Vagina (tissue), 2 donors: ENCODE results near the gene SORCS2.

Experiments
- POLR2AphosphoS5 ChIP-seq, 2 donors: sonication (generic); formaldehyde crosslinking; IDR thresholded peaks; one replicate each; pipeline ENCODE4 v1.9.0; 2017; ENCODE audit warnings: antibody characterized with exemption in 2 of 2, mild to moderate bottlenecking in 2 of 2, low read depth in 1 of 2; ENCODE audit not compliant: insufficient read depth in 1 of 2
- TF ChIP-seq, protein P1 (sequence below), 3 experiments: fragments of 450-650 bp in 2 of 3; fragments of 200-600 bp in 1 of 3; sonication (generic) in 1 of 3; IDR thresholded peaks; one replicate each; pipeline ENCODE4 v1.5.1; 2017 to 2019; ENCODE audit warnings: antibody characterized with exemption in 3 of 3, mild to moderate bottlenecking in 2 of 3, moderate library complexity in 2 of 3

DNA sequence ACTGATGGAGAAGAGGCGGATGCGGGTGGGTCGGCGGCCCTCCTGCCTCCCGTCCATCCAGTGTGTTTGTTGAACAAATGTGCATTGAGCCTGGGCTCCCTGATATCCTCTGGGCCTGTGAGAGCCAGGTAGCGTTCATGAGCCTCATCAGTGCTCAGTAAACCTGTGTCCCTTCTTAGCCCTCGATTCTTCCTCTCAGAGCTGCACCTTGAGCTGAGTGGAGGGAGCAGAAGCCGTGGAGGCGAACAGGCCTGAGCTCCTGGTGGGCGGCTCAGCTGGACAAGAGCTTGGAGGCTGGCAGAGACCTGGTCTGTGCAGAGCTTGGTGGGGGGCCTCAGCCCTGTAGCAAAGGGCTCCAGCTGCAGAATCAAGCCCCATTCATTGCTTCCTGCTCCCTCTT, 112.1 kb downstream of the SORCS2 start:
- TF ChIP-seq POLR2AphosphoS5 (IDR thresholded peaks at IDR 0.05; ENCODE audit: insufficient read depth in 1 of 2, low read depth in 1 of 2): no peak
- TF ChIP-seq, protein P1, sequence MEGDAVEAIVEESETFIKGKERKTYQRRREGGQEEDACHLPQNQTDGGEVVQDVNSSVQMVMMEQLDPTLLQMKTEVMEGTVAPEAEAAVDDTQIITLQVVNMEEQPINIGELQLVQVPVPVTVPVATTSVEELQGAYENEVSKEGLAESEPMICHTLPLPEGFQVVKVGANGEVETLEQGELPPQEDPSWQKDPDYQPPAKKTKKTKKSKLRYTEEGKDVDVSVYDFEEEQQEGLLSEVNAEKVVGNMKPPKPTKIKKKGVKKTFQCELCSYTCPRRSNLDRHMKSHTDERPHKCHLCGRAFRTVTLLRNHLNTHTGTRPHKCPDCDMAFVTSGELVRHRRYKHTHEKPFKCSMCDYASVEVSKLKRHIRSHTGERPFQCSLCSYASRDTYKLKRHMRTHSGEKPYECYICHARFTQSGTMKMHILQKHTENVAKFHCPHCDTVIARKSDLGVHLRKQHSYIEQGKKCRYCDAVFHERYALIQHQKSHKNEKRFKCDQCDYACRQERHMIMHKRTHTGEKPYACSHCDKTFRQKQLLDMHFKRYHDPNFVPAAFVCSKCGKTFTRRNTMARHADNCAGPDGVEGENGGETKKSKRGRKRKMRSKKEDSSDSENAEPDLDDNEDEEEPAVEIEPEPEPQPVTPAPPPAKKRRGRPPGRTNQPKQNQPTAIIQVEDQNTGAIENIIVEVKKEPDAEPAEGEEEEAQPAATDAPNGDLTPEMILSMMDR (IDR thresholded peaks at IDR 0.05): no peak
